ENCODE results near the gene PAQR5.
"Not testable (repeated sequence)": the region's sequence is repeated elsewhere in the genome, so short reads cannot be mapped to it uniquely, and the experiment has no call there.

The PAQR5 gene

DNA sequence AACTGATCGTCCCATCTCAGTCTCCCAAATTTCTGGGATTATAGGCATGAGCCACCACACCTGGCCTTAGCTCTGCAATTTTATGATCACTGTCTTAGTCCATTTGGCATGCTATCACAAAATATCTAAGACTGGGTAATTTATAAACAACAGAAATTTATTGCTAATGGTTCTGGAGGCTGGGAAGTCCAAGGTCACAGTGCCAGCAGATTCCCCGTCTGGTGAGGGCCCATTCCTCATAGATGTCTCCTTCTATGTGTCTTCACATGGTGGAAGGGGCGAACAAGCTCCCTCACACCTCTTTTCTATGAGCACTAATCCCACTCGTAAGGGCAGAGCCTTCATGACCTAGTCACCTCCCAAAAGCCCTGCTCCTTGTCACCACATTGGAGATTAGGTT, 60.1 kb downstream of the PAQR5 start:
- DNase-seq, result no peak

DNA sequence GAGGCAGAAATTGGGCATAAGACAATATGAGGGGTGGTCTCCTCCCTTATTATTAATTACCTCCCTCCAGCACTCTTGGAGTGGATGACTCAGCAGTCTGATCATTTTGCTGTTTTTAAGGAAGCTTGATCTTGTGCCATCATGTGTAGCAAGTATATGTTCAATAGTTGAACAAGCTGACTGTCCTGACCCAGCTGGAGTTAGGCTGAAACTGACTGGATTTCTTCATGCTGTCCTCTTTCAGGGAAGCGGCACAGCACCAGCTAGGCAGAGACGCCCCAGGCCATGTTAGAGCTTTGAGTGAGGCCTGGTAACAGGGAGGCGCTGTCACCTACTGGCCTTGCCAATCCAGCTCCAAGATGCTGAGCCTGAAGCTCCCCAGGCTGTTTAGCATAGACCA, 61.0 kb downstream of the PAQR5 start:
- DNase-seq, result peak; percentile 12 to 46

DNA sequence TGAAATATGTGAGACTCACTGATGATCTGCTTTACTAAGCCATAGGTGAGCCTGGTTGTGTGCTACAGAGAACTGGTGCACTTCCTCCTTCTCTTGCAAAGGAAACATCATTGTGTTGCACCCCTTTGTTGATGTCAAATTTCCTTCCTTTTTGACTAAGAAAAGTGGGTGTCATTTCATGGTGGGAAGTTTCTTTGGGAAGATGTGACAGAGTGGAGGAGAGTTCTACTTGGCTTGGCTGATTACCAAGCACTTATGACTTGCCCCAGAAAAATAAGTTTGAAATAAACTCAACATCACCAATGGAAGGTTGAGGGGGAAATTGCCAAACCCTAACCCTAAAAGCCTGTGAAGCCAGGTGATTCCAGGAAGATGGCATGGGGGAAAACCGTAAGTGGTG, 61.9 kb downstream of the PAQR5 start:
- peak; percentile 6 to 20 for DNase-seq

DNA sequence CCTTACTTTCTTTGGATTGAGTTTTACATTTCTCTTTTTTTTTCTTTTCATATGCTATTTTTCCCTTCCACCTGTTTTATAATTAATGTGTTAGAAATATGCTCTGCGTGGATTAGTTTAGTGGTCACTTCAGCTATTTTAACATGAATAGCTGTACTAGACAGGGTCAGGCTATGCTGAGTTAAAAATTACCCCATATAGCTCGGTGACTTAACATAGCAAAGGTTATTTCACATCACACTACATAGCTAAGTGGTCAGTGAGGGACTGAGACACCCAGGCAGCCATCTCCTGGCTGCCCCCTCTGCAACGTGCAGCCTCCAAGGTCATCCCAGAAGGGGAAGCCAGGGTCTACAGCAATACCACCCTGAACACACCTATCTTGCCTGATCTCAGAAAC, 68.5 kb downstream of the PAQR5 start:
- no peak for DNase-seq

DNA sequence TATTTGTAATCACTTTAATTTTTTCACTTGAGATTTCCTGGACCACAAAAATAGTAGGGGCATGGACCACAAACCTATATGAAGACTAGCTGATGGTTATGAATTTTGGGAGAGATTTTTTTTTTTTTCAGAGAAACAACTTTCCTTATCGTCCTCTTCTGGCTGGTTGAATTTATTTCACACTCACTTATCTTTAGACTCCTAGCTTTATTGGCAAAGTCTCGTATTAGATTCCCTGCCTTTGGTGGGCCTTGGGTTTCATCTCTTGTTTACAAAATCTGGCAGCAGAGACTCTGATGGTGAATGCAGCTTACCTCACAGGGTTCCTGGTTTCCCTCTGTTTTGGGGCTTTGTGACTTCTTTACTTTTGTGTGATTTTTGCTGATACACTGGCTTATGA, 70.9 kb downstream of the PAQR5 start:
- no peak for DNase-seq

DNA sequence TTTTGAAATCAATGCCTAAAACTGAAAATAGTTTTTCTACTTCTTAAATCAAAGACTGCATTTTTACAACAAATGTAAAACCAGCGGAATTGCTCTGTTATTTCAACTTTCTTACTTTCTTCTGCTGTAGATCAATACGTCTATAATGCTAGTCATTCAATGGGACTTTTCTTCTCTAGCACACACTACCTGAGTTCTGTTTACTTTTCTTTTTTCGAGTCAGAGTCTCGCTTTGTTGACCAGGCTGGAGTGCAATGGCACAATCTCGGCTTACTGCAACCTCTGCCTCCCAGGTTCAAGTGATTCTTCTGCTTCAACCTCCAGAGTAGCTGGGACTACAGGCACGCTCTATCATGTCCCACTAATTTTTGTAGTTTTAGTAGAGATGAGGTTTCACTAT, 74.7 kb downstream of the PAQR5 start:
- no peak for DNase-seq

DNA sequence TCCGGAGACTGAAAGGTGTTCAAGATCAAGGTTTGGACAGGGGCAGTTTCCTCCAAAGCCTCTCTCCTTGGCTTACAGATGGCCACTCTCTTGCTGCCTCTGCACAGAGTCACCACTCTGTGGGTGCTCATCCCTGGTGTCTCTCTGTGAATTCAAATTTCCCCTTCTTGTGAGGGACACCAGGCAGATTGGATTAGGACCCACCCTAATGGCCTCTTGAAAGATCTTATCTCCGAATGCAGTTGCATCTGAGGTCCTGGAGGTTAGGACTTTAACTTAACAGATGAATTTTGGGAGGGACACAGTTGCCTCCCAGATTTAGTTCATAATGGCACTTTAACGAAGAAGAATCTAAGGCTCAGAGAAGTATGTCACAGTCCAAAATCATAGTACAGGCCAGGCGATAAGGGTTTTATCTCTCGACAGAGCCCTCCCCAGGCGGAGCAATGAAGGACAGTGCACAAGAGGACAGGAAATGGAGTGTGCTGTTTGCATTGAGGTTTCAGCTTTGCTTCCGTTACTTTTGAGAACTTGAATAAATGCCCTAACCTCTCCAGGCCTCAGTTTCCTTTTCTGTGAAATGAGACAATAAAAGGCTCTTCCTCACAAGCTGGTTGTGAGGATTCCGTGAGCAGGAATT, 76.6 kb downstream of the PAQR5 start:
- DNase-seq, result no peak

DNA sequence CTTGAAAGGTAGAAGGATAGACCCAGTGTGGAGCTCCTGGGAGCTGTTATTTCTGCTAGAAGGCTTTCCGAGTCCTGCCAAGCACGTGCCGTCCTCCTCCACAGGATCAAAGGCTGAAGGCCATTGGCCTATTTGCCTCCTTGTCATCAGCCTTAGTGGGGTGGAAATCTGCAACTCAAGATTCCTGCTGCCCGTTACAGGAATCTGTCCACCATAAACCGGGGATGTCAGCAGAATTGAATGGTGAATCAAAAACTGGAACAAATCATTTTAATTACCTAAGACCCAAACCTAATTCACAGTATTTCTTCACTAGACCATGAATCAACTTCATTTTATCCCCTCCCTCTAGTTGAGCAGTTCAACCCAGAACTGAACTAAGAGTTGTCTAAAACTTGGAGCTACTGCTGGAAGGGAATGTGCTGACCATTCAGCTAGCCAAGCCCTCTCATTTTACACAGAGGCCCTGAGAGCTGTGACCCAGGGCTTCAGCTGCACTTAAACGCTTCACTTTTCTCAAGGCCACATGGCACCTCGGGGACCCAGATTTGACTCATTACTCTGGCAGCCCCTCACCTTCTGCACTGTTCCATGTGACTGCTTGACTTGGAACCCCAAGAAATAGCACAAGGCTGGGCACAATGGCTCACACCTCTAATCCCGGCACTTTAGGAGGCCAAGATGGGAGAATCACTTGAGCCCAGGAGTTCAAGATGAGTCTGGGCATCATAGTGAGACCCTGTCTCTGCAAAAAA, 78.7 kb downstream of the PAQR5 start:
- no peak for DNase-seq

DNA sequence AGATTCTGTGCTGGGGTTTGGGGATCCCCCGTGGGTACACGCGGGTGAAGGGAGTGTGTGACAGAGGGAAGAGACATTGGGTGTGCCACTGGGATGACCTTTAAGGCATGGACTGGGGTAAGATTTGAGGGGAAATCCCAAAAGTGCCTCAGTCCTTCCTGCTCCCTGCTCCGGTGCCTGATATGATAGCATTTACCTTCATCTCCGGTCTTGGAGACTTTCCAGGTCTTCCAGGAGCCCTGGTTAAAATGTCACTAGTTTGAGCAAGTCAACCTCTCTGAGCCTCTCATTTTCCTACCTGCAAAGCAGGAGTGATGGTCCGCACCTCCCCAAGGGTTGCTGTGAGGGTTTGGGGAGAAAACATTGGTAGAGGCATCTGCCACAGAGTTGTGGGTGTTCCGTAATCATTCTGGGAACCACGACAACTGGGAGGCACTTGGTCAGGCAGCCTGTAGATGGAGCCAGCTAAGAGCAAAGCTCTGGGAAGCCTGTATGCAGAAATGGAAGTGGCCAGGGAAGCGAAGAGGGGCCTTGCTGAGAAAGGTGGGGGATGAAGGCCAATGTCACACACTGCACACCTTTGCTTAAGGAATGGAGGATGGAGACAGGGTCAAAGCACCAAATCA, 81.5 kb downstream of the PAQR5 start:
- peak in 1 of 2 donors; percentile 12 for DNase-seq

DNA sequence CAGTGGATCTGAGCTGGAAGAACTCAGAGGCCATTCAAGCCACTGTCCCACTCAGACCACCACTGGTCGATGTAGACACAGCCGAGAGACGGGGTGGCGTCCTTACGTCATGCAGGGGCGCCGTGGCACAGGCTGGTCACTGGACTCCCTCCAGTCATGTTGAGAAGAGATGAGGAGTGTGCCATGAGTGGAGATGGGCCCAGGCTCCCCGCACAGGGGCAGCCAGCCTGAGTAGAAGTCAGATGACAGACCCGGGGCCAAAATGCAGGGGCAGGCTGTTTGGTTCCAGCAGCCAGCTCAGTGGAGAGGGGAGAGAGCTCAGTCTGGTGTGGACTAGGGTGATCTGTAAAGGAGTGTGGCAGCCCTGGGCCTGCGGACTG, 82.0 kb downstream of the PAQR5 start:
- no peak for DNase-seq

DNA sequence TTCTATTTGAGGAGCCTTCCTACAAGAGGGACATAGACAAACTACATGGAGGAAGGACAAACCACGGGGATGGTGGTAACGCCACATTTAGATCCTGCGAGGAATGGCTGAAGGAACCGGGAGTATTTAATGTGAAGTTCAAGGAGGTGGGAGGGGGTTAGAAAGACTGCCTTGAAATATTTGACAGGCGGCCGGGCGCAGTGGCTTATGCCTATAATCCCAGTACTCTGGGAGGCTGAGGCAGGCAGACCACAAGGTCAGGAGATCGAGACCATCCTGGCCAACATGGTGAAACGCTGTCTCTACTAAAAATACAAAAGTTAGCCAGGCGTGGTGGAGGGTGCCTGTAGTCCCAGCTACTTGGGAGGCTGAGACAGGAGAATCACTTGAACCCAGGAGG, 83.5 kb downstream of the PAQR5 start:
- DNase-seq, result not testable (repeated sequence)

DNA sequence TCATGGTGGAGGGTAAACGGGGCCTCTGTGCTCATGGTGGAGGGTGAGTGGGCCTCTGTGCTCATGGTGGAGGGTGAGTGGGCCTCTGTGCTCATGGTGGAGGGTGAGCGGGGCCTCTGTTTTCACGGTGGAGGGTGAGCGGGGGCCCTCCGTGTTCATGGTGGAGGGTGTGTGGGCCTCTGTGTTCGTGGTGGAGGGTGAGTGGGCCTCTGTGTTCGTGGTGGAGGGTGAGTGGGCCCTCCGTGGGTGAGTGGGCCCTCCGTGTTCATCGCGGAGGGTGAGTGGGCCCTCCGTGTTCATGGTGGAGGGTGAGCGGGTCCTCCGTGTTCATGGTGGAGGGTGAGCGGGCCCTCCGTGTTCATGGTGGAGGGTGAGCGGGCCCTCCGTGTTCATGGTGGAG, 85.4 kb downstream of the PAQR5 start:
- not testable (repeated sequence) for DNase-seq

DNA sequence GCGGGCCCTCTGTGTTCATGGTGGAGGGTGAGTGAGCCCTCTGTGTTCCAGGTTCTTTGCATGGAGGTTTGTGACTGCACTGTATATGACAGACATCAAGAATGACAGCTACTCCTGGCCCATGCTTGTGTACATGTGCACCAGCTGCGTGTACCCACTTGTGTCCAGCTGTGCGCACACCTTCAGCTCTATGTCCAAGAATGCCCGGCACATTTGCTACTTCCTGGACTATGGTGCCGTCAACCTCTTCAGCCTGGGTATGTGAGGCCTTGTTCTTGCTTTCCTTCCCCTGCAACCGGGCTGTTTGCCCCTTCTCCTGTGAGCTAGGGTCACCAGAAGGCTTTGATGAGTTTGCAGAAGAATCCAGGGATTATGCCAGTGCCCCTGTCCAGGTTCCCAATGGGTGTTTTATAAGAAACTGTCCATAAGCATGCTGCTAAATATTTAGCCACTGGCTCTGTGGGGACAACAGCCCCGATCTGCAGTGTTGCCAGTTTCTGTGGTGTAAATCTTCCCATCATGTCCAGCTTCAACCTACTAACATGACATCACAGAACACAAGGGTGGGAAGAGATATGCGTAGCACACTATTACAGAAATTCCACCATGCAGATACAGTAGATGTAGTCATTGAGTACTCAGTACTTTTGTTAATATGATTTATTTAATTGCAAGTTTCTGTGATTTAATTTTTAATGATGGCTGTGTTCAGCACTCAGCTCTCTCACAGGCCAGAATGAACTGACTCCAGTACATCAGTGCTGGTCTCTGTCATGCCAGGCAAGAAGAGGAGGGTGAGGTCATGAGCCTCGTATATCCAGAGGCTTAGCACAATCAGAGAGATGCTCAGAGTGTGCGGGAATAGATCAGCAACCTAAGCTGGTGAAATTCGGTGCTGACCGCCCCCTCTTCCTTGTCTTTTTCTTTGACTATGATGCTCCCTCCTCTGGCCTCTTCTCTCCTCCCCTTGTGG, 86.2 kb downstream of the PAQR5 start:
- no peak for DNase-seq

DNA sequence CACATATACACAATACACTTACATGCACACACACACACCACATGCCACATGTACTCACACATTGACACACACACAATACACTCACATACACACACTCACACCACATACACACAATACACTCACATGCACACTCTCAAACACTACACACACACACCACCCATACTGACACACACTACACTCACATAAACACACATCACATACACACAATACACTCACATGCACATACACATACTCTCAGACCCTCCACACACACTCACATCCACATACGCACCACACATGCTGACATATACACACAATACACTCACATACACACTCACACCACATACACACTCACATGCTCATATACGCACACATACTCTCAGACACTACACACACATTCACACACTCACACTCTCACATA, 87.1 kb downstream of the PAQR5 start:
- DNase-seq, result no peak

DNA sequence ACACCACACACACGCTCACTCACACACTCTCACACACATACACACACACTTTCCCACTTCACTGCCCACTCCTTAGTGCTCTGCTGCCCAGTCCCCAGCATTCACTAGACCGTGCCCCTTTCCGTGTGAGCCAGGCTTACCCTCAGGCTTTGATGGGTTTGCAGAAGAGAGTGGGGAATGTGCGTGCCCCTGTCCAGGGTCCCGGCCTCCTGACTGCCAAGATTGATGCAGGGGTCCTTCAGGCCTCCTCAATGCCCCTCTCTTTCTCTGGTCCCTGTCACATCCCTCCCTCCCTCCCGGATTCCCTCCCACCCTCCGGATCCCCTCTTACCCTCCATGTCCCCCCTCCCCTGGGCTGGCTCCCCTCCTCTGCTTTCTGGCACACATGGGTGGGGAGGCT, 87.6 kb downstream of the PAQR5 start:
- DNase-seq, result no peak

DNA sequence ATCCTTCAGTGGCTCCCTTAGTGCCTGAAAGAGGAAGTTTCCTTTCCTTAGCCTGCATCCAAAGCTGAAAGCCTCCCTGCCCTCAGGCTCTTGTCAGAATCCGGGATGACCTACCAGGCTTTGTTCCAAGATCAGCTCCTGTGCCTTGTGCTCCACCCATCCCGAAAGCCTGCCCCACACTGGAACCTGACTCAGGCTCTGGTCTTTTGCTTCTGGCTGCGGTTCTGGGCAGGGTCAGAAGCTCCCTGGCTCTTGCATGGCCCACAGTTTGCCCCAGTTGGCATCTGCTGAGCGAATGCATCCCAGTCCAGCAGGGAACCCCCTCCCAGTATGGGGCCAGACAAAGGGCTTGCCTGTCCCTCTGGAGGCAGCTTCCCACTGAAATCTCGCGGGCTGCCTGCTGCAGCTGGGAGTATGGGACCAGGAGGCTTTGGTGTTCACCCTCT, 89.6 kb downstream of the PAQR5 start:
- DNase-seq, result no peak

DNA sequence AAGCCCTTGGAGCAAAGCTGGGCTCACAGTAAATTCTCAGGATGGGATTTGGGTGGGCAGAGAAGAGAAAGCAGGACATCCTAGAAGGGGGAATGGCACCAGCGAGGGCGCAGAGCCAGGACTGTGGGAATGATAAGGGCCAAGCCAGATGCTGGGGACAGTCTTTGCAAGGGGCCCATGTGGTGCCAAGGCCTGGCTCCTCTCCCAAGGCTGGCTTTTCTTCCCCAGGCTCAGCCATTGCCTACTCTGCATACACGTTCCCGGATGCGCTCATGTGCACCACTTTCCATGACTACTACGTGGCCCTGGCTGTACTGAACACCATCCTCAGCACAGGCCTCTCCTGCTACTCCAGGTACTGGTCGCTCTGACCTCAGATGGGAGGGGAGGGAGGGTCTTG, 90.7 kb downstream of the PAQR5 start:
- no peak for DNase-seq

DNA sequence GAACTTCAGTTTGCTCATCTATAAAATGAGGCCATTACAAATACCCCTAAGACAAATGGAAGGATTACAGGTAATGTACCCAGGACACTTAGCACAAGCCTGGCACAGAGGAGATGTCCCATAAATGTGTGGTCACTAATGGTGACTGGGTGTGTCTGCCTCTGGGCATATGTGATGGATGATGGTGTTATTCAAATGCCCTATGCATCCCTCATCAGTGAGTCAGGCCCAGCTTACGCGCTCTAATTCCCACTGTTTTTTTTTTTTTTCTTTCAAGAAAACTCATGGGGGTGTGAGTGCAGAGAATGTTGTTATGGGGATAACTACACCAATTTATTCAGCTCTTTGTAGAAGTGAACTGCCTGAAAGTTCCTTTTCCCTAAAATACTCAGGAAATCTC, 91.9 kb downstream of the PAQR5 start:
- no peak for DNase-seq

DNA sequence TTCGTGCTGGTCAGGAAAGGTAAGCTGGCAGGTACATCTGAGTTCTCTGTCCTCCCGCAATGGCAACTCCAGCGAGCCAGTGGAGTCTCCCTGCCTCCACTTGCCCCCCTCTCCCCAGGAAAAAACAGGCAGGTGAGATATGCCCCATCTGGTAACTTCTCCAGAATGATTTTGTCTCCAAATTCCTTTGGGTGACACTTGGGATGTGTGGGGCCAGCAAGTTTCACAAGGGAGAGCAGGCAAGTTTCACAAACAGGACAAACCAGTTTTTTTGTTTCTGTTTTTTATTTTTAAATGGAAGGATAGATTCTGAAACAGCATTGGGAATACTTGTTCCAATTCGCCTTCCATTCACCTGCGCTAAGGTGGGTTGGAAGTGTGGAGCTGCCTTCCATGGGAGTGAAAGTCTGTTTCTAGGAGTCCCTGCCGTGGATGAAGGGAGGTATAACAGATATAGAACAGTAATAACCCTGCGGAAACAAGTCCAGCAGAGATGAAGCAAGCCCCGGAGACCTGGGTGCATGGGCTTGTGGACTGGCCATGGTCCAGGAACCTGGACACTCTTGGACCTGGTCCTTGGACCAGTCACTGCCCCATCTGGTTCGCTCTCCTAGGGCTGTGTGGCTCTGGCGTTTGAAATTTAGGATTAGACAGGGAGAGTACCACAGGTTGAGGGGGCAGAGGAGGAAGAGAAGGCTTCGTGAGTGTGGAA, 92.5 kb downstream of the PAQR5 start:
- no peak for DNase-seq

DNA sequence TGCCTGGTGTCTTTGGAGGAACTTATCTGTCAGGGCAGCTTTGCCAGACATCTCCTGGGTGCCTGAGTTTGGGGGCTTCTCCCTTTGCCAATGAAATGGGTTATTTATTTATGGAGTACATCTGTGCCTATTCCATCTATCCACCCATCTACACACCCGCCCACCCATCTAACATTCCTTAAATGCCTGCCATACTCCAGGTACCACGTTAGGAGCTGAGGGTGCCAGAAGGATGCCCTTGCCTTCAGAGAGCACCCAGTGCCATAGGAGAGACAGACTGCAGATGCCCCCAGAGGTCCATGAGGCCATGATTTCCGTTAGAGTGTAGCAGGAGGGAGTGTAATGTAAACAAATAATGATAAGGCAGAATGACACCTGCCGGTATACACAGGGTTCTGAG, 93.6 kb downstream of the PAQR5 start:
- no peak for DNase-seq

DNA sequence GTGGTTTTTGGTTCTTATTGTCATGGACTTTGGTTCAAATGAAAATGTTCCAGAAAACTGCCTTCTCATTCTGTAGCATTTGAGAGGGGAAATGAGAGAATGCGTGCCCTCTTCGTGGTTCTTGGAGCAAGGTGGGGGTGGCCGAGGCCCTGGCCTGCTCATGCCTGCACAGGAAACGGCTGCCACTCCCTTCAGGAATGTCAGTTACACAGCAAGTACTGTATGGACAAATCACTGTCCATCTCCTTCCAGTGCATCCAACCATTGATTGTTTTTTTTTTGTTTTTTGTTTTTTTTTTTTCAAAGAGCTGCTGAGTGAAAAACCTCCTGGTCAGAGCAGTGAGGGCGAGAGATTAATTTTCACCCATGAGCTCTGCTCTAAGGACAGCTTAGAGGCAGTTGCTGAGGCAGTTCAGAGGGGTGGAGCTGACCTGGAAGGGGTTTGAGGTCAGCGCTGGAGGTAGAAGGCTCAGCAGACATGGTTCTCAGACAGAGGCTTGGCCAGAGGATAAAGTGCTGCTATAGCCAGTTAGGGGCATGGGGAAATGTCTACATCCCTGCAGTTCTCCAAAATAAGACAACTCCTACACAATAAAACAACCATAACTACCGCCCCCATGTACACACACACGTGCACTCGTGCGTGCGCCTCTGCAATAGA, 95.2 kb downstream of the PAQR5 start:
- no peak for DNase-seq

Data from inflammatory macrophage treated with lipopolysaccharide for 1 hour (primary cell).